Measurements from ENCODE around the gene ADARB1.
"Not testable (repeated sequence)": the region's sequence is repeated elsewhere in the genome, so short reads cannot be mapped to it uniquely, and the experiment has no call there.

ADARB1 gene

DNA sequence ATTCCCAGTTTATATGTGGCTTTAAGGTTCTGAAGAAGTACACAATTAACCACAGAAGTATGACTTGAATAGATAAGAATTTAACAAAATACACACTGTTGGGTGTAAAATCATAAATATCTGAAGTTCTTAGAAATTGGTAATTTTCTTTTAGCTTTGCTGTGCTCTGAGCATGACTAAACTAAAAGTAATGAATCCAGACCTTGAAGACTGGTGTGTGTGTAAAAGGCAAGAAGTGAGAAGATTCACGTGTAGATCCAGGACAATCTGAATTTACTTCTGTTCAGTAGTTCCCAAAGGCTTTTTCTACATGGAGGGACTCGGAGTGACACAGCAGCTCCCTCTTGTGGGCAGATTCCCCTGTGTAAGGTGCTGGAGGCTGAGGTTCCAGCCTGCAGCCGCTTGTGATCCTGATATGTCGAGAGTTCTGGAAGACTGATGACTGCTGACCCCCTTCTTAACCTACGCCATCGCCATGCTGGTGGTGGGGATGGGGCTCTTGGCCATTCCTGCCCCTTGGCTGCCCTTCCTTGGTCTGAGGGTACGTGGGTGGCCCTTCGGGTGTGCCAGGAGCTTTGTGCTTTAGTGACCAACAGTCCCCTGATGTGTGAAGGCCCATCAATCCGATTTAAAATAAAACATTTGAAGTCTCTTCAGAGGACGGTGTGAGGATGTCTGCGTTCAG is 62.7 kb downstream of the ADARB1 start:
- DNase-seq (ENCODE audit: low read depth, low spot score): peak; percentile 77
- ChIA-PET CTCF (interaction anchor here (0.7 to 9.1 kb wide), 84 partner anchors 9 to 691 kb away, joined by 3 to 601 read pairs (median 5); partner anchors contain the start of genes POFUT2, PTTG1IP, SLC19A1 and SLX9), POLR2A (interaction anchor here (0.7 to 1.5 kb wide), 2 partner anchors 151 to 167 kb away, joined by 3 to 4 read pairs; partner anchors contain the start of gene POFUT2)
- no peak overlapping the region for H3K4me3 ChIP-seq (ENCODE audit: low read depth, low read length)
- TF ChIP-seq, protein P1, sequence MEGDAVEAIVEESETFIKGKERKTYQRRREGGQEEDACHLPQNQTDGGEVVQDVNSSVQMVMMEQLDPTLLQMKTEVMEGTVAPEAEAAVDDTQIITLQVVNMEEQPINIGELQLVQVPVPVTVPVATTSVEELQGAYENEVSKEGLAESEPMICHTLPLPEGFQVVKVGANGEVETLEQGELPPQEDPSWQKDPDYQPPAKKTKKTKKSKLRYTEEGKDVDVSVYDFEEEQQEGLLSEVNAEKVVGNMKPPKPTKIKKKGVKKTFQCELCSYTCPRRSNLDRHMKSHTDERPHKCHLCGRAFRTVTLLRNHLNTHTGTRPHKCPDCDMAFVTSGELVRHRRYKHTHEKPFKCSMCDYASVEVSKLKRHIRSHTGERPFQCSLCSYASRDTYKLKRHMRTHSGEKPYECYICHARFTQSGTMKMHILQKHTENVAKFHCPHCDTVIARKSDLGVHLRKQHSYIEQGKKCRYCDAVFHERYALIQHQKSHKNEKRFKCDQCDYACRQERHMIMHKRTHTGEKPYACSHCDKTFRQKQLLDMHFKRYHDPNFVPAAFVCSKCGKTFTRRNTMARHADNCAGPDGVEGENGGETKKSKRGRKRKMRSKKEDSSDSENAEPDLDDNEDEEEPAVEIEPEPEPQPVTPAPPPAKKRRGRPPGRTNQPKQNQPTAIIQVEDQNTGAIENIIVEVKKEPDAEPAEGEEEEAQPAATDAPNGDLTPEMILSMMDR (IDR thresholded peaks at IDR 0.05; ENCODE audit: insufficient read depth, low read length, missing control alignments): peak; percentile 89

- ChIA-PET POLR2A (interaction anchor here (0.6 to 1.5 kb wide), 2 partner anchors 150 to 179 kb away, joined by 3 to 4 read pairs; partner anchors contain the start of gene POFUT2), CTCF (interaction anchor here (0.8 to 9.1 kb wide), 82 partner anchors 9 to 739 kb away, joined by 3 to 601 read pairs (median 6); partner anchors contain the start of genes POFUT2, PTTG1IP and SLX9)
- no peak overlapping the region for H3K4me3 ChIP-seq (ENCODE audit: low read depth, low read length)
- TF ChIP-seq, protein P1 (IDR thresholded peaks at IDR 0.05; ENCODE audit: insufficient read depth, low read length, missing control alignments): no peak
- DNase-seq (ENCODE audit: low read depth, low spot score): no peak
These were observed 63.2 kb downstream of the ADARB1 start for GRCh38 chr21:45137612-45137937.

DNA sequence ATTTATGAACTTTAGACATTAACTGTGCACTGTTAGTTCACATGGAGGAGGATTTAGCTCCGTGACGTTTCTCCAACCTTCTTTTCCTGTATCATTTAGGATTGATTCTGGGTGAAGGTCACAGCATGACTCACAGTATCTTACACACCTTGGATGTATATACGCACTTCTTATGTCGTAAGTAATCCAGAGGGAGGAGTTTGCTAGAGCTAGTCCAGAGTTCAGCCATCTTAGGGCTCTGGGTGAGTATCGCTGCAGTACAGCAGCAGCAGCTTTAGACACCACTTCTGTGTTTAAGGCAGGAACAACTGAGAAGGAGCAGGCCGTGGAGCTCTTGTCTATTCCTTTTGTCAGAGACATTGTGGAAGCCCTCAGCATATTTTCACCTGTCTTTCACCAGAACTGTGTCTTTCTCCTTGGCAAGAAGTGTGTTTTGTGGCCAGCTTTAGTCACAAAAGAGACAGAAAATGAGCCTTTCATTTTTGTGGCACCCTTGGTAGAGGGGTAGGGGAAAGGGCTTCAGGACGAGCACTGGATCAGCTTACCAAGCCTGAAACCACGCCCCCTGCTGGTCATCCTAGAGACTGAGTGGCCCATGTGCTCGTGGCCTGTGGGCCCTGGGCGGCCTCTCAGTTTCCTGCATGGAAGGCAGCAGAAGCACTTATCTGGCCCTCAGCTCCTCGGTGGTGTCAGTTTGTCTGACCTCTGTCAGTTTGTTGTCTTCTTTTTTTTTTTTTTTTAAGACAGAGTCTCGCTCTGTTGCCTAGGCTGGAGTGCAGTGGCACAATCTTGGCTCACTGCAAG is 64.0 kb downstream of the ADARB1 start:
- TF ChIP-seq, protein P1 (IDR thresholded peaks at IDR 0.05; ENCODE audit: insufficient read depth, low read length, missing control alignments): peak; percentile 76
- CTCF ChIA-PET: interaction anchor here (0.7 to 9.1 kb wide), 79 partner anchors 9 to 738 kb away, joined by 3 to 601 read pairs (median 6); partner anchors contain the start of genes POFUT2, PTTG1IP and SLX9
- POLR2A ChIA-PET: interaction anchor here (0.6 to 1.5 kb wide), 3 partner anchors 127 to 180 kb away, joined by 3 to 4 read pairs (median 3); partner anchors contain the start of gene POFUT2

GRCh38 chr21:45139003-45139360 is 64.6 kb downstream of the ADARB1 start:
- CTCF ChIA-PET: interaction anchor here (0.8 to 9.1 kb wide), 47 partner anchors 8 to 682 kb away, joined by 3 to 601 read pairs (median 9); partner anchors contain the start of genes POFUT2, PTTG1IP and SLX9
- H3K4me3 ChIP-seq (ENCODE audit: low read depth, low read length); DNase-seq (ENCODE audit: low read depth, low spot score): not testable (repeated sequence)
- POLR2A ChIA-PET: interaction anchor here (0.7 kb wide), 1 partner anchor 127 kb away, joined by 3 read pairs; no protein-coding TSS in a partner anchor

More for the DNA sequence above, 64.0 kb downstream of the ADARB1 start:
- H3K4me3 ChIP-seq (ENCODE audit: low read depth, low read length): no peak overlapping the region
- DNase-seq (ENCODE audit: low read depth, low spot score): no peak

DNA sequence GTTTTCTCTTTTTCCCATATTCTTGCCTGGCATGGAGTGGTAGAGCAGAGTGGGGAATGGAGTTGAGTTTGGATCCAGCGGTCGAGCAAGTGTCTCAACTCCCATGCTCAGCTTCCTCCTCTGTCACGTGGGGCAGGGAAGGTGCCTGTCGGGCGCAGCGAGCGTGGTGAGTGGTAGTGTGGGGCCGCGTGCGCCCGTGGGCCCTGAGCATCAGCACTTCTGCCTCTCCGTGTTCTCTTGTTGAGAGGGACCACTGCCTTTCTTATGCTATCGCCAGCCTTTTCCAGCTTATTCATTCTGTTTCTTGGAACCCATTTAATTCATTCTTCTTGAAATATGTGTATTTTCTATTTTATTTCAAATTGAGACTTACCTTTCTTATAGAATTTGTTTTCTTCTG is 65.1 kb downstream of the ADARB1 start:
- ChIA-PET CTCF (interaction anchor here (0.6 to 9.1 kb wide), 32 partner anchors 8 to 706 kb away, joined by 3 to 601 read pairs (median 12); partner anchors contain the start of gene POFUT2), POLR2A (no interaction called here)
- no peak overlapping the region for H3K4me3 ChIP-seq (ENCODE audit: low read depth, low read length)
- TF ChIP-seq, protein P1 (IDR thresholded peaks at IDR 0.05; ENCODE audit: insufficient read depth, low read length, missing control alignments): no peak
- DNase-seq (ENCODE audit: low read depth, low spot score): no peak

GRCh38 chr21:45140346-45140940 is 66.1 kb downstream of the ADARB1 start:
- ChIA-PET CTCF (interaction anchor here (0.6 to 9.1 kb wide), 67 partner anchors 8 to 783 kb away, joined by 3 to 601 read pairs (median 4); partner anchors contain the start of gene POFUT2), POLR2A (interaction anchor here (0.6 kb wide), 2 partner anchors 147 to 178 kb away, joined by 3 read pairs; partner anchors contain the start of gene POFUT2)
- peak; percentile 78 for DNase-seq (ENCODE audit: low read depth, low spot score)
- TF ChIP-seq, protein P1 (IDR thresholded peaks at IDR 0.05; ENCODE audit: insufficient read depth, low read length, missing control alignments): peak; percentile 98
- no peak overlapping the region for H3K4me3 ChIP-seq (ENCODE audit: low read depth, low read length)

DNA sequence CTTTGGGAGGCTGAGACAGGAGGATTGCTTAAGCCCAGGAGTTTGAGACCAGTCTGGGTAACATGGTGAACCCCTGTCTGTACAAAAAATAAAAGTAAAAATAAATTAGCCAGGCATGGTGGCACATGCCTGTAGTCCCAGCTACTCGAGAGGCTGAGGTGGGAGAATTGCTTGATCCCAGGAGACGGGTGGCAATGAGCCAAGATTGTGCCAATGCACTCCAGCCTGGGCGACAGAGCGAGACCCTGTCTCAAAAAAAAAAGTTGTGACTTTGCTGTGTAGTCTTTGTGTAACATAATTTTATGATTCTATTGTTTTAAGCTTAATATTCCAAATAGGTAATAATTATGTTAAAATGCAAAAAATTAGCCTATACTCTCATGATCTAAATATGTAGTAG is 66.6 kb downstream of the ADARB1 start:
- CTCF ChIA-PET: interaction anchor here (0.6 to 9.1 kb wide), 62 partner anchors 8 to 782 kb away, joined by 3 to 601 read pairs (median 4); partner anchors contain the start of gene POFUT2
- H3K4me3 ChIP-seq (ENCODE audit: low read depth, low read length); DNase-seq (ENCODE audit: low read depth, low spot score); POLR2A ChIA-PET: not testable (repeated sequence)
